Neuronal stem cell (in vitro differentiated cells): ENCODE data around the gene MOCOS.

Source experiments
- DNase-seq: peaks from one replicate; pipeline ENCODE4 v3.0.0-alpha.2; 2013; ENCODE audit warnings: low spot score
- H2AFZ ChIP-seq: one replicate; pipeline ENCODE4 v1.6.1; 2013; ENCODE audit warnings: mild to moderate bottlenecking, low read length, inconsistent platforms
- H2AK5ac ChIP-seq: 2 replicates; pipeline ENCODE4 v1.6.1; 2013; ENCODE audit warnings: low read depth, mild to moderate bottlenecking, inconsistent platforms, low read length, moderate library complexity, mixed read lengths
- H2BK120ac ChIP-seq: 2 replicates; pipeline ENCODE4 v1.6.1; 2013; ENCODE audit warnings: low read depth, mild to moderate bottlenecking, inconsistent platforms, low read length, moderate library complexity, mixed read lengths
- H2BK12ac ChIP-seq: one replicate; pipeline ENCODE4 v1.6.1; 2013; ENCODE audit warnings: low read length, inconsistent platforms
- H2BK15ac ChIP-seq: 2 replicates; pipeline ENCODE4 v1.6.1; 2013; ENCODE audit warnings: mild to moderate bottlenecking, low read length, inconsistent platforms, mixed read lengths
- H2BK5ac ChIP-seq: one replicate; pipeline ENCODE4 v1.6.1; 2013; ENCODE audit warnings: inconsistent platforms, mild to moderate bottlenecking, low read length, moderate library complexity
- H3K14ac ChIP-seq: one replicate; pipeline ENCODE4 v1.6.1; 2013; ENCODE audit warnings: low read length, inconsistent platforms
- H3K18ac ChIP-seq: 2 replicates; pipeline ENCODE4 v1.6.1; 2013; ENCODE audit warnings: low read length, inconsistent platforms
- H3K23ac ChIP-seq: 2 replicates; pipeline ENCODE4 v1.6.1; 2013; ENCODE audit warnings: low read depth, mild to moderate bottlenecking, mixed read lengths, low read length, inconsistent platforms; ENCODE audit not compliant: poor library complexity
- H3K27ac ChIP-seq: replicated peaks from 3 replicates; pipeline ENCODE4 v1.5.1; 2013; ENCODE audit warnings: low read length, inconsistent platforms
- H3K27me3 ChIP-seq, 3 experiments: 2 replicates each; pipeline ENCODE4 v1.6.1; 2013; ENCODE audit warnings: low read length in 3 of 3, mild to moderate bottlenecking in 2 of 3, inconsistent platforms in 1 of 3, low read depth in 1 of 3, mixed read lengths in 1 of 3, moderate library complexity in 1 of 3; ENCODE audit not compliant: control insufficient read depth in 3 of 3, insufficient read depth in 3 of 3
- H3K36me3 ChIP-seq, 2 donors: replicated peaks in 1 of 2; 2 replicates each; pipeline ENCODE4 v1.6.1; 2013; ENCODE audit warnings: low read length in 2 of 2; ENCODE audit not compliant: control insufficient read depth in 2 of 2, insufficient read depth in 2 of 2
- H3K4ac ChIP-seq: 2 replicates; pipeline ENCODE4 v1.6.1; 2013; ENCODE audit warnings: inconsistent platforms, mild to moderate bottlenecking, low read length, moderate library complexity
- H3K4me1 ChIP-seq, 2 donors: 1 replicate in 1 of 2; 2 replicates in 1 of 2; pipeline ENCODE4 v1.6.1; 2013; ENCODE audit warnings: low read length in 2 of 2, low read depth in 1 of 2; ENCODE audit not compliant: control insufficient read depth in 2 of 2, insufficient read depth in 1 of 2
- H3K4me2 ChIP-seq: one replicate; pipeline ENCODE4 v1.6.1; 2013; ENCODE audit warnings: mild to moderate bottlenecking, low read length, inconsistent platforms; ENCODE audit not compliant: insufficient read depth, poor library complexity, severe bottlenecking
- H3K4me3 ChIP-seq, 2 donors: 2 replicates each; pipeline ENCODE4 v1.5.1; 2013; ENCODE audit warnings: low read length in 2 of 2, mild to moderate bottlenecking in 2 of 2, inconsistent platforms in 1 of 2, moderate library complexity in 1 of 2
- H3K79me1 ChIP-seq: one replicate; pipeline ENCODE4 v1.6.1; 2013; ENCODE audit warnings: low read depth, mild to moderate bottlenecking, inconsistent platforms, low read length, moderate library complexity
- H3K9ac ChIP-seq: one replicate; pipeline ENCODE4 v1.6.1; 2013; ENCODE audit warnings: mild to moderate bottlenecking, low read depth, low read length, inconsistent platforms; ENCODE audit not compliant: poor library complexity
- H3K9me3 ChIP-seq, 2 donors: replicated peaks in 1 of 2; 2 replicates each; pipeline versions ENCODE3 to v1.6.1; 2013; ENCODE audit warnings: low read length in 2 of 2, mild to moderate bottlenecking in 2 of 2, inconsistent platforms in 1 of 2, low read depth in 1 of 2, mixed read lengths in 1 of 2, moderate library complexity in 1 of 2; ENCODE audit not compliant: control insufficient read depth in 2 of 2, insufficient read depth in 1 of 2
- H4K8ac ChIP-seq: one replicate; pipeline ENCODE4 v1.6.1; 2013; ENCODE audit warnings: low read depth, mild to moderate bottlenecking, inconsistent platforms, low read length, moderate library complexity
- H4K91ac ChIP-seq: one replicate; pipeline ENCODE4 v1.6.1; 2013; ENCODE audit warnings: low read length, low read depth, mild to moderate bottlenecking, inconsistent platforms; ENCODE audit not compliant: poor library complexity
- WGBS, 2 donors: extraction: QIAGEN DNeasy Blood & Tissue Kit; methylation state at CpG; one replicate each; pipeline ENCODE4 v1.1.7; 2013; ENCODE audit warnings: missing lambda C conversion rate in 2 of 2, mixed read lengths in 1 of 2; ENCODE audit not compliant: insufficient read length in 2 of 2, insufficient replicate concordance in 1 of 2; ENCODE audit errors: extremely low coverage in 2 of 2; 5-methylcytosine and 5-hydroxymethylcytosine counted together

The MOCOS gene

DNA sequence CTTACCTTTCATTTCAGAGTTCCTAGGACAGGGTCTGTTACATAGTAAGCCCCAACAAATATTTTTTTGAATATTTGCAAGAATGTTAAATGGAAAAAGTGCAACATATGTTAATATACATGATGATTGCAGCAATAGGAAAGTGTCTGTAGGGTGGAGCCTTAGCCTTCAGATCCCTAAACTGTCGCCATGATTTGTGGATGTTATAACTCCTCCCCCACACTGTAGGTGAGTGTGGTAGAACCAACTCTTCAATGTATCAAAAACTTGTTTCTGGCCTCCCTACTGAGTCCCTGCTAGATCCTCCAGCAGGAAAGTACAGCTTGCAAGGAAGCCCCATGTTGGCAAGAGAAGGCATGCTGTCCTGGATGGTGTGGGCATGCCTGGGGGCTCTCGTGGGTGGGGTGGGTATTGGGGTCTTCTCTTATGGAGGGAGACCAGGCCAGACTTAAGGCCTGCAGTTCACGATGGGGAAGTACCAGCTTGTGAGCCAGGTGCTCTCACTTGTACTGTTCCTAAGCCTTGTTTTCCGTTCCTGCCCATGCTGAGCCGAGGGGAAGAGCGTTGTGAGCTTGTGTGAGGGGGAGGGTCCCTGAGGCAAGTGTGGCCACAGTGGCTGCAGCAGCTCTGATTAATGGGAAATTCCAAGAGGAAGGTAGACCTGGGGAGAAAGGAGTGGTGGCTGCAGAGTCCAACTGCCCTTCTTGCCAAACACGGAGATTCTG lies 121.6 kb downstream of the MOCOS start:
- no peaks in the 10 kb centered on the region for H3K27me3 ChIP-seq
- H2BK15ac ChIP-seq: no peak overlapping the region
- H3K4me2 ChIP-seq: no peak overlapping the region
- no peak overlapping the region for H2AFZ ChIP-seq
- no peak overlapping the region for H4K8ac ChIP-seq
- no peak for DNase-seq
- H4K91ac ChIP-seq: no peak overlapping the region
- H3K4me1 ChIP-seq: peaks cover 4 to 14% of the 10 kb centered on the region in 2 donors
- peaks cover 0 to 28% of the 10 kb centered on the region in 2 donors for H3K36me3 ChIP-seq
- H2BK120ac ChIP-seq: no peak overlapping the region
- H3K9ac ChIP-seq: no peak overlapping the region
- no peak overlapping the region for H3K14ac ChIP-seq
- peaks cover 6% of the 10 kb centered on the region for H3K79me1 ChIP-seq
- H2BK5ac ChIP-seq: no peak overlapping the region
- H2BK12ac ChIP-seq: no peak overlapping the region
- no peak overlapping the region for H3K4ac ChIP-seq
- WGBS, 2 donors: no CpG with 5 or more reads among the region's 7 CpGs
- no peaks in the 10 kb centered on the region for H3K9me3 ChIP-seq
- no peak overlapping the region for H3K23ac ChIP-seq
- no peak overlapping the region for H3K4me3 ChIP-seq
- H3K27ac ChIP-seq: no peak overlapping the region
- H3K18ac ChIP-seq: no peak overlapping the region
- H2AK5ac ChIP-seq: no peak overlapping the region

DNA sequence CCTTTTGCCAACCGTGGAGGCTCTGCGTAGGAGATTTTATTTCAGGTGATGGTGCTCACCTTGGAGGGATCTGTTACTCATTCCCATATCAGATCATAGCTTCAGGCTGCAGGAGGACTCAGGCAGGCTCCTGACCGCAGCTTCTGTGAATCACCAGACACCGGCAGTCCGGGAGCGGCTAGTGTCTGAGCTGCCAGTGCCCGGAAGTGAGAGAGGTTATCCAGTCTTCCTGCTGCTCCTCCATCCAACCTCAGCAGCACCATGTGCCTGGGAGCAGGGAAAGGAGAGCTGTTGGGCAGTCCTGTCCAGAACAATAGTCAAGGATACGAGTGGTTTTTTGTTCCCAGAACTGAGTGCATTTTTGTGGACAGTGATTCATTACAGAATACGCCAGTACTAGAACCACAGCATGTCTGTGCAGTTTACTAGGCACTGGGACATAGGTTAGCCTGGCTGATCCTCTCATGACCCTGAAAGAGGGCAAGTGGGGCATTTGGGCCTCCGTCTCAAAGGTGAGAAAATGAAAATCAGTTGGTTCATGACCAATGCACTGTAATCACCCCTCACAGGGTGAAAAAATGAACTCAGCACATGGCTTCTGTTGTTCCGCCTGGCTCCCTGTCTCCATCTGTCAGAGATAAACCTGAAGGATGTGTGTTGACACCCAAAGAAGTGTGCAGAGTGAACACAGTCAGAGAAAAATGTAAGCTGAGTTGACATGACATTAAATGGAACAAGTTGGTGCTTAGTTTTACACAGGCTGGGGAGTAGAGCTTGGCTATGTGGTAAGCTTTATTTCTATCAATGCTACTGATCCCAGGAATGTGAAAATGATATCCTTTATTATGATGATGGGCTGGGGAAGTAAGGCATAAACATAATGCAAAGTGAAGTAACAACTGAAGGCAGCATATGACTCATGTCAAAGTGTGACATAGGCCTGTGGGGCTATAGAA lies 122.4 kb downstream of the MOCOS start:
- Histone ChIP-seq H3K4me1 (peaks cover 12 to 20% of the 10 kb centered on the region in 2 donors), H3K4me3 (no peak overlapping the region), H2BK12ac (no peak overlapping the region), H2AFZ (no peak overlapping the region), H2BK120ac (no peak overlapping the region), H4K91ac (no peak overlapping the region), H3K14ac (no peak overlapping the region), H2BK5ac (no peak overlapping the region), H2AK5ac (no peak overlapping the region), H3K9me3 (no peaks in the 10 kb centered on the region), H3K9ac (no peak overlapping the region), H3K27me3 (no peaks in the 10 kb centered on the region), H3K4ac (no peak overlapping the region), H4K8ac (no peak overlapping the region), H3K36me3 (peaks cover 0 to 32% of the 10 kb centered on the region in 2 donors), H3K79me1 (peaks cover 8% of the 10 kb centered on the region), H3K18ac (no peak overlapping the region), H3K27ac (no peak overlapping the region), H3K4me2 (no peak overlapping the region), H2BK15ac (no peak overlapping the region), H3K23ac (no peak overlapping the region)
- no peak for DNase-seq
- no CpG with 5 or more reads among the region's 11 CpGs for WGBS, 2 donors

DNA sequence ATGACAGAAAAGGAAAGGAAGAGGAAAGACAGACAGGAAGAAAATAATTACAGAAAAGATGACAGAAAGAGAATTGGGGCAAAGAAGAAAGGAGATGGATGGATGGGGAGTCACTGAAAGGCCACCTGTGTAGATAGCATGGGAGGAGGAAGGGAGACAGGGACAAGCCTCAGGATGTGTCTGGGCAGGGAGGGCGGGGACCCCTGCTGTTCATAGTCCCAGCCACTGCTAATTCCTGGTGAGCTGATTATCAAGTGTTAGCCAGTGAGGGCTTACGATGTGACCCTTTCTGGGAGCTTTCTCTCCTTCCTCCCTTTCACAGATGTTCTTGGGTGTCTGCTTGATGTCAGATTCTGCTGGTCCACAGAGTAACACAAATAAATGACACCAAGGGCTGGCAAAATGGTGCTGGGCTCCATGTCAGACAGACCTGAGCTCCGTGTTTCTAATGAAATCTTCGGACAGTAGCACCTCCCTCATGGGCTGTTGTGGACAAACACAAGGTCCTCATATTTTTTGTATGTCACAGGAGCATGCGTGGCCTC lies 123.8 kb downstream of the MOCOS start:
- no peak overlapping the region for H3K4ac ChIP-seq
- no peak overlapping the region for H2BK15ac ChIP-seq
- H2BK120ac ChIP-seq: no peak overlapping the region
- H3K9ac ChIP-seq: no peak overlapping the region
- H4K8ac ChIP-seq: no peak overlapping the region
- no peak overlapping the region for H2BK12ac ChIP-seq
- H3K4me2 ChIP-seq: no peak overlapping the region
- no peak overlapping the region for H2BK5ac ChIP-seq
- DNase-seq: no peak
- H3K18ac ChIP-seq: peak overlapping the region; percentile 72
- peaks cover 10% of the 10 kb centered on the region for H3K79me1 ChIP-seq
- H3K36me3 ChIP-seq: peaks cover 0 to 28% of the 10 kb centered on the region in 2 donors
- H3K4me1 ChIP-seq: peaks cover 15 to 27% of the 10 kb centered on the region in 2 donors
- no peak overlapping the region for H3K14ac ChIP-seq
- H3K23ac ChIP-seq: no peak overlapping the region
- H4K91ac ChIP-seq: no peak overlapping the region
- H3K9me3 ChIP-seq: no peaks in the 10 kb centered on the region
- no peak overlapping the region for H3K4me3 ChIP-seq
- H3K27me3 ChIP-seq: no peaks in the 10 kb centered on the region
- no peak overlapping the region for H3K27ac ChIP-seq
- no CpG with 5 or more reads among the region's 5 CpGs for WGBS, 2 donors
- H2AK5ac ChIP-seq: no peak overlapping the region
- H2AFZ ChIP-seq: no peak overlapping the region
